Measurements from ENCODE around the gene FOXJ2.

- TF ChIP-seq CTCF (conservative IDR thresholded peaks at IDR 0.05; ENCODE audit: low read depth, low read length) (no peak), EZH2 (IDR thresholded peaks at IDR 0.05; ENCODE audit: borderline replicate concordance, low read depth, low read length, poor library complexity, severe bottlenecking) (no peak)
These were observed 57.2 kb downstream of the FOXJ2 start for GRCh38 chr12:8089716-8090115.
